ENCODE results near the gene ST3GAL4. TPM values are rescaled to one million over a fixed set of nuclear protein-coding genes. Genes with fewer than 3 reads are reported as not detected.

ST3GAL4 gene
- total RNA-seq, 1 experiment from 2014 or later: 13.1 TPM

- Histone ChIP-seq H3K27me3 (ENCODE audit: insufficient read depth, low read length) (no peaks in the 10 kb centered on the region), H3K4me3 (replicated peaks in 1 of 2; ENCODE audit: low read depth in 1 of 2, low read length in 2 of 2) (no peak overlapping the region), H3K79me2 (ENCODE audit: insufficient read depth, low read length) (no peaks in the 10 kb centered on the region), H3K27ac (ENCODE audit: low read depth, low read length) (no peak overlapping the region), H3K36me3 (ENCODE audit: control insufficient read depth in 1 of 2, insufficient read depth in 2 of 2, low read length in 2 of 2) (no peaks in the 10 kb centered on the region), H2AFZ (ENCODE audit: low read depth, low read length, poor library complexity, severe bottlenecking) (no peak overlapping the region), H3K4me1 (ENCODE audit: control insufficient read depth in 1 of 2, insufficient read depth in 2 of 2, low read length in 2 of 2) (peaks cover 6 to 15% of the 10 kb centered on the region in 2 experiments), H3K9me3 (ENCODE audit: control insufficient read depth in 1 of 2, insufficient read depth in 1 of 2, low read depth in 1 of 2, low read length in 2 of 2) (no peaks in the 10 kb centered on the region), H3K9ac (ENCODE audit: low read length) (no peak overlapping the region), H3K4me2 (ENCODE audit: low read length) (no peak overlapping the region), H3K9me2 (ENCODE audit: insufficient read depth) (no peaks in the 10 kb centered on the region), H4K20me1 (ENCODE audit: insufficient read depth) (no peaks in the 10 kb centered on the region)
- ATAC-seq (no peak), DNase-seq (ENCODE audit: low read depth, low spot score) (no peak)
- ChIA-PET RAD21 (ENCODE audit: low non-redundant PET in 1 of 2, low total read pairs in 2 of 2, uncharacterized antibody in 2 of 2, unreplicated experiment in 2 of 2) (no interaction called here), CTCF (interaction anchor here (5.9 kb wide), 1 partner anchor 167 kb away, joined by 74 read pairs; no protein-coding TSS in a partner anchor), POLR2A (no interaction called here)
- intact Hi-C loops (cut with micrococcal nuclease): loop anchor here (10.0 kb wide), 1 partner anchor 292 kb away; no protein-coding TSS in a partner anchor
- no TSS peak for BruUV-seq (replicated peaks)
- TF ChIP-seq RAD21 (IDR thresholded peaks at IDR 0.05; ENCODE audit: low read depth): no peak
- no peak for TF ChIP-seq CBX3 (IDR thresholded peaks at IDR 0.05; ENCODE audit: low read depth)
- TF ChIP-seq SP1 (IDR thresholded peaks at IDR 0.05; ENCODE audit: low read depth): no peak
- TF ChIP-seq YY1 (IDR thresholded peaks at IDR 0.05; ENCODE audit: extremely low read depth, insufficient replicate concordance, low read depth, low read length): no peak
- no peak for TF ChIP-seq SRF (IDR thresholded peaks at IDR 0.05; ENCODE audit: low read depth)
- no peak for TF ChIP-seq EZH2 (IDR thresholded peaks at IDR 0.05)
- no peak for TF ChIP-seq POLR2A (IDR thresholded peaks at IDR 0.05; ENCODE audit: borderline replicate concordance, extremely low read depth, insufficient read depth, insufficient read length)
- no peak for TF ChIP-seq CEBPB (IDR thresholded peaks at IDR 0.05; ENCODE audit: low read depth)
- no peak for TF ChIP-seq SIN3A (IDR thresholded peaks at IDR 0.05; ENCODE audit: low read depth)
- no peak for TF ChIP-seq EZH2phosphoT487 (IDR thresholded peaks at IDR 0.05; ENCODE audit: borderline replicate concordance)
- TF ChIP-seq, protein P1, sequence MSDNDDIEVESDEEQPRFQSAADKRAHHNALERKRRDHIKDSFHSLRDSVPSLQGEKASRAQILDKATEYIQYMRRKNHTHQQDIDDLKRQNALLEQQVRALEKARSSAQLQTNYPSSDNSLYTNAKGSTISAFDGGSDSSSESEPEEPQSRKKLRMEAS (IDR thresholded peaks at IDR 0.05): no peak
- no peak for TF ChIP-seq ELF1 (IDR thresholded peaks at IDR 0.05; ENCODE audit: borderline replicate concordance, low read depth)
- TF ChIP-seq, protein P2, sequence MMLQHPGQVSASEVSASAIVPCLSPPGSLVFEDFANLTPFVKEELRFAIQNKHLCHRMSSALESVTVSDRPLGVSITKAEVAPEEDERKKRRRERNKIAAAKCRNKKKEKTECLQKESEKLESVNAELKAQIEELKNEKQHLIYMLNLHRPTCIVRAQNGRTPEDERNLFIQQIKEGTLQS (IDR thresholded peaks at IDR 0.05): no peak
- no peak for TF ChIP-seq EGR1 (IDR thresholded peaks at IDR 0.05; ENCODE audit: low read depth)
- TF ChIP-seq JUND (IDR thresholded peaks at IDR 0.05): no peak
- TF ChIP-seq POLR2AphosphoS5 (IDR thresholded peaks at IDR 0.05; ENCODE audit: low read depth, low read length): no peak
- TF ChIP-seq TCF7L2 (IDR thresholded peaks at IDR 0.05; ENCODE audit: borderline replicate concordance, extremely low read depth, insufficient read depth, insufficient read length): no peak
These were observed 42.5 kb upstream of the ST3GAL4 start for GRCh38 chr11:126312961-126313360.

Measured in HCT116 (cell line).